Endothelial cell of umbilical vein (primary cell): ENCODE results near the gene AJM1. TPM values are rescaled to one million over a fixed set of nuclear protein-coding genes. Genes with fewer than 3 reads are reported as not detected.

Experiments used
- BruUV-seq: library from RNA; stranded (reverse); fragments of 400-500 nt; replicated peaks from 2 replicates; lab custom pipeline; 2021; lab: Mats Ljungman, UMichigan
- CTCF ChIA-PET: fragments of 300-600, 350-600 bp; sonication (Branson Sonifier 250); formaldehyde crosslinking; loops from one replicate; lab custom pipeline; 2021; ENCODE audit warnings: antibody characterized with exemption, inconsistent platforms; lab: Charles Lee
- POLR2A ChIA-PET: fragments of 300-600, 350-600 bp; sonication (Branson Sonifier 250); formaldehyde crosslinking; loops from one replicate; lab custom pipeline; 2021; ENCODE audit warnings: antibody characterized with exemption, inconsistent platforms; lab: Charles Lee
- DNase-seq: peaks from one replicate; pipeline ENCODE4 v3.0.0-alpha.2; 2011; ENCODE audit warnings: low read depth, low spot score
- FAIRE-seq: peaks from 2 replicates; lab custom pipeline; 2011; peaks lifted over from hg19 to GRCh38; lab: Jason Lieb, UNC
- H2AFZ ChIP-seq: 2 replicates; pipeline ENCODE4 v1.6.0; 2012; ENCODE audit warnings: low read depth, low read length, control low read depth, inconsistent platforms
- H3K27ac ChIP-seq: 2 replicates; pipeline ENCODE4 v1.5.1; 2011; ENCODE audit warnings: low read depth, mild to moderate bottlenecking, control low read depth, low read length, moderate library complexity; ENCODE audit not compliant: insufficient read depth
- H3K27me3 ChIP-seq, 2 experiments: 2 replicates each; pipeline versions ENCODE4 v1.6.0 to v1.6.1; 2011; ENCODE audit warnings: low read length in 2 of 2, mixed read lengths in 1 of 2; ENCODE audit not compliant: control insufficient read depth in 2 of 2, insufficient read depth in 2 of 2
- H3K36me3 ChIP-seq, 2 experiments: 2 replicates in 1 of 2; 3 replicates in 1 of 2; pipeline ENCODE4 v1.5.1; 2011; ENCODE audit warnings: low read length in 2 of 2, mild to moderate bottlenecking in 1 of 2, moderate library complexity in 1 of 2; ENCODE audit not compliant: control insufficient read depth in 2 of 2, insufficient read depth in 2 of 2; ENCODE audit errors: extremely low read depth in 1 of 2
- H3K4me1 ChIP-seq: 3 replicates; pipeline ENCODE4 v1.5.1; 2011; ENCODE audit warnings: mild to moderate bottlenecking, low read length; ENCODE audit not compliant: control insufficient read depth, insufficient read depth; ENCODE audit errors: extremely low read depth
- H3K4me2 ChIP-seq: 2 replicates; pipeline ENCODE4 v1.6.1; 2011; ENCODE audit warnings: low read length, control low read depth, mixed read lengths; ENCODE audit not compliant: insufficient read depth
- H3K4me3 ChIP-seq, 3 experiments: fragments of 200-600 bp in 1 of 3; sonication (generic), shearing (Covaris generic) in 1 of 3; replicated peaks in 1 of 3; 2 replicates each; pipeline ENCODE4 v1.5.1; 2011 to 2016; ENCODE audit warnings: control low read depth in 3 of 3, low read length in 3 of 3, mild to moderate bottlenecking in 2 of 3, inconsistent platforms in 1 of 3, low read depth in 1 of 3, moderate library complexity in 1 of 3; ENCODE audit not compliant: insufficient read depth in 1 of 3
- H3K79me2 ChIP-seq: 2 replicates; pipeline ENCODE4 v1.6.0; 2012; ENCODE audit warnings: low read length, inconsistent platforms; ENCODE audit not compliant: control insufficient read depth, insufficient read depth
- H3K9ac ChIP-seq: replicated peaks from 2 replicates; pipeline ENCODE3; 2011; ENCODE audit warnings: low read length, control low read depth; ENCODE audit not compliant: insufficient read depth; ENCODE audit errors: extremely low read depth
- H3K9me1 ChIP-seq: replicated peaks from 3 replicates; pipeline ENCODE4 v1.6.0; 2011; ENCODE audit warnings: mild to moderate bottlenecking, low read length; ENCODE audit not compliant: control insufficient read depth, insufficient read depth; ENCODE audit errors: extremely low read depth
- H3K9me3 ChIP-seq: replicated peaks from 2 replicates; pipeline ENCODE4 v1.5.1; 2012; ENCODE audit warnings: low read length, inconsistent platforms; ENCODE audit not compliant: control insufficient read depth, insufficient read depth
- H4K20me1 ChIP-seq: replicated peaks from 2 replicates; pipeline ENCODE3; 2011; ENCODE audit warnings: mild to moderate bottlenecking, low read length; ENCODE audit not compliant: control insufficient read depth, insufficient read depth; ENCODE audit errors: extremely low read depth
- EZH2 ChIP-seq: IDR thresholded peaks from 2 replicates; pipeline ENCODE4 v1.6.1; 2012; ENCODE audit warnings: borderline replicate concordance, low read depth, mild to moderate bottlenecking, moderate library complexity, low read length, inconsistent platforms; ENCODE audit not compliant: severe bottlenecking
- GATA2 ChIP-seq: IDR thresholded peaks from 2 replicates; pipeline ENCODE4 v1.7.0; 2011; ENCODE audit warnings: low read depth, mild to moderate bottlenecking, moderate library complexity, mixed read lengths, low read length; ENCODE audit not compliant: insufficient read length, insufficient read depth
- JUN ChIP-seq: IDR thresholded peaks from 2 replicates; pipeline ENCODE4 v1.6.1; 2011; ENCODE audit warnings: borderline replicate concordance, low read depth; ENCODE audit not compliant: insufficient read length, insufficient read depth
- dilution Hi-C: fragments of 300-500 bp; cut with MboI; formaldehyde crosslinking; loops from one replicate; pipeline ENCODE4 v1.15.0; 2019; ENCODE audit warnings: low sequenced_read_pairs; ENCODE audit not compliant: extremely low pct_ligation_motif_present
- intact Hi-C: fragments of 100-400 bp; cut with micrococcal nuclease; formaldehyde crosslinking; loops from one replicate; pipeline ENCODE4 v1.10.0; 2022
- polyA plus RNA-seq, 4 experiments: library from polyadenylated mRNA; depleted of rRNA in 3 of 4; stranded (reverse) in 3 of 4; unstranded in 1 of 4; fragments of >200 nt; gene quantifications; 2 replicates each; pipeline versions ENCODE4 v1.2.1 to v1.2.3, GENCODE V29; 2011 to 2012; ENCODE audit warnings: missing spikeins in 1 of 4
- total RNA-seq: library from RNA; stranded (reverse); gene quantifications from 2 replicates; pipeline ENCODE4 v1.2.3, GENCODE V29; 2021
- TF ChIP-seq, protein P1 (sequence below): IDR thresholded peaks from 2 replicates; pipeline ENCODE4 v1.6.1; 2011; ENCODE audit not compliant: insufficient read depth, insufficient read length
- TF ChIP-seq, protein P2 (sequence below), 2 donors: IDR thresholded peaks; 1 replicate in 1 of 2; 2 replicates in 1 of 2; pipeline ENCODE4 v1.5.1; 2011; ENCODE audit warnings: low read length in 2 of 2, mild to moderate bottlenecking in 2 of 2, moderate library complexity in 2 of 2, control low read depth in 1 of 2, inconsistent platforms in 1 of 2, low read depth in 1 of 2; ENCODE audit not compliant: insufficient read depth in 1 of 2; ENCODE audit errors: extremely low read depth in 1 of 2

The AJM1 gene
- total and polyA plus RNA-seq, 2 donors (not counting 3 experiments of a cell fraction or from before 2014, with no cell fraction given), result 0.30 to 1.3 TPM

DNA sequence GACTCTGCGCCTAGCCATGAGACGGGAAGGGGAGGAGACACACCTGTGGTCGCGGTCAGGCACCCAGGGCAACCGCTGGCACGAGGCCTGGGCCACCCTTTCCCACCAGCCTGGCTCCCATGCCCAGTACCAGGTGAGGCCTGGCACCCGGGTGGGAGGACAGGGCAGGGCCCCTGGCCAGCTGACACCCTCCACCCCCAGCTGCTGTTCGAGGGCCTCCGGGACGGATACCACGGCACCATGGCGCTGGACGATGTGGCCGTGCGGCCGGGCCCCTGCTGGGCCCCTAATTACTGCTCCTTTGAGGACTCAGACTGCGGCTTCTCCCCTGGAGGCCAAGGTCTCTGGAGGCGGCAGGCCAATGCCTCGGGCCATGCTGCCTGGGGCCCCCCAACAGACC, 14.9 kb downstream of the AJM1 start:
- H3K27me3 ChIP-seq, result no peaks in the 10 kb centered on the region
- no peaks in the 10 kb centered on the region for H3K9me3 ChIP-seq
- FAIRE-seq (no peak), DNase-seq (no peak)
- no peaks in the 10 kb centered on the region for H4K20me1 ChIP-seq
- intact Hi-C loops, result no loop called here
- no peak overlapping the region for H3K4me3 ChIP-seq
- dilution Hi-C loops, result no loop called here
- H3K9ac ChIP-seq, result no peak overlapping the region
- H3K79me2 ChIP-seq, result no peaks in the 10 kb centered on the region
- ChIA-PET CTCF (no interaction called here), POLR2A (no interaction called here)
- H3K36me3 ChIP-seq, result peaks cover 0 to 6% of the 10 kb centered on the region in 2 experiments
- no peaks in the 10 kb centered on the region for H3K9me1 ChIP-seq
- H3K4me1 ChIP-seq, result no peaks in the 10 kb centered on the region
- H3K4me2 ChIP-seq, result no peak overlapping the region
- H2AFZ ChIP-seq, result no peak overlapping the region
- H3K27ac ChIP-seq, result no peak overlapping the region
- TF ChIP-seq, protein P1, sequence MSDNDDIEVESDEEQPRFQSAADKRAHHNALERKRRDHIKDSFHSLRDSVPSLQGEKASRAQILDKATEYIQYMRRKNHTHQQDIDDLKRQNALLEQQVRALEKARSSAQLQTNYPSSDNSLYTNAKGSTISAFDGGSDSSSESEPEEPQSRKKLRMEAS, result no peak
- TF ChIP-seq JUN (no peak), GATA2 (no peak), EZH2 (no peak)
- TF ChIP-seq, protein P2, sequence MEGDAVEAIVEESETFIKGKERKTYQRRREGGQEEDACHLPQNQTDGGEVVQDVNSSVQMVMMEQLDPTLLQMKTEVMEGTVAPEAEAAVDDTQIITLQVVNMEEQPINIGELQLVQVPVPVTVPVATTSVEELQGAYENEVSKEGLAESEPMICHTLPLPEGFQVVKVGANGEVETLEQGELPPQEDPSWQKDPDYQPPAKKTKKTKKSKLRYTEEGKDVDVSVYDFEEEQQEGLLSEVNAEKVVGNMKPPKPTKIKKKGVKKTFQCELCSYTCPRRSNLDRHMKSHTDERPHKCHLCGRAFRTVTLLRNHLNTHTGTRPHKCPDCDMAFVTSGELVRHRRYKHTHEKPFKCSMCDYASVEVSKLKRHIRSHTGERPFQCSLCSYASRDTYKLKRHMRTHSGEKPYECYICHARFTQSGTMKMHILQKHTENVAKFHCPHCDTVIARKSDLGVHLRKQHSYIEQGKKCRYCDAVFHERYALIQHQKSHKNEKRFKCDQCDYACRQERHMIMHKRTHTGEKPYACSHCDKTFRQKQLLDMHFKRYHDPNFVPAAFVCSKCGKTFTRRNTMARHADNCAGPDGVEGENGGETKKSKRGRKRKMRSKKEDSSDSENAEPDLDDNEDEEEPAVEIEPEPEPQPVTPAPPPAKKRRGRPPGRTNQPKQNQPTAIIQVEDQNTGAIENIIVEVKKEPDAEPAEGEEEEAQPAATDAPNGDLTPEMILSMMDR (IDR thresholded peaks at IDR 0.05; ENCODE audit: extremely low read depth in 1 of 2, insufficient read depth in 1 of 2, low read depth in 1 of 2, low read length in 2 of 2), result no peak
- BruUV-seq, result no TSS peak
